Putamen (tissue), 1 donor: ENCODE results near the gene SLC6A11.

Experiments used
- DNase-seq: peaks from one replicate; pipeline ENCODE4 v3.0.0-alpha.2; 2016; ENCODE audit warnings: low spot score

Gene SLC6A11

DNA sequence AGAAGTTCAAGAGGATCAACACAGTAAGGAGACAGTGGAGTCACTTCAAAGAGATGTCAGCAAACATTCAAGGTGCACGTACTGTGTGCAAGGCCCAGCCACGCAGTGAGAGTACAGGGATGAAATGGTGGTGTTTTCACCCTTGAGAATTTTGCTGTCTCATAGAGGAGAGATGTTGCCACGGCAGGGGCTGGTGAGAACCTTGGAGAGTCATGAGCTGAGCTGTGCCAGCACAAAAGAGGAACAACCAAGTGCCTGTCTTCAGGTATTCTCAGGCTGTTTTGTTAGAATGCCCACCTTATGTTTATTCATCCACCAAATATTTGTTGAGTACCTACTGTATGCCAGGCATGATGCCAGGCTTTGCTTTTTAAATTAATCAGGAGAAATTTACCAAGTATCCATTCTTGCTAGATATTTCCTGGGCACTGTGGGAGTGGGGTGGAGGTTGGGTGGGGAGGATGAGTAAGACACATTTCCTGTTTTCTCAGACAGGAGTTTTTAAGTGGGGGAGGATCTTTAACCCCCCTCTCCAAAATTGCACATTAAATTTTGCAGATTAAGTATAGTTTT lies 72.6 kb downstream of the SLC6A11 start:
- DNase-seq, result no peak

DNA sequence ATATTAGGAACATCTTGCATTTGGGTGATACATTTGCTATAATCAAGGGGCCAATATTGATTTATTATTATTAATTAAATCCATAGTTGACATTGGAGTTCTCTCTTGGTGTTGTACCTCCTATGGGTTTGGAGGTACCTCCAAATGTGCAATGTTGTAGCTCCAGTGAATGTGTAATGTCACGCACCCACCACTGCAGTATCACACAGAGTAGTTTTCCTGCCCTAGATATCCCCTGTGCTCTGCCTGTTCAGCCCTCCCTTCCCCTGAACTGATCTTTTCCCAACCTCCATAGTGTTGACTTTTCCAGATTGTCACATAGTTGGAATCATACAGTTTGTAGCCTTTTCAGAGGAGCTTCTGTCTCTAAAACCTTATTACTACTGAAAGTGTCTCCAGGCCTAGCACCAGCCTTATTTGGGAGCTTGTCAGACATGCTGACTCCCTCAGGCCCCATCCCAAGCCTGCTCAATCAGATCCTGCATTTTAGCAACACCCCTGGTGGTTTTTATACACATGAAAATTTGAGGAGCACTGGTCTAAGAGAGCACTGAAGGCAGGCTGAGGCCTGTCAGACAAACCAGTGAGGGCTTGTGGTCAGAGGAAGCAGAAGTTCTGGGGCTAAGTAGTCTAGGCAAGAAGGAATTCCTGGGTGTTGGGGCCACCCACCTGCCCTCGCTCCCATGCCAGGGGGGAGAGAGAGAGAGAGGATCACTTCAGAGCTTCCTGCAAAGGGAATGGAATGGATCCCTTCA lies 73.4 kb downstream of the SLC6A11 start:
- DNase-seq, result no peak

- DNase-seq, result no peak
Observed at GRCh38 chr3:10890665-10891064, 74.6 kb downstream of the SLC6A11 start.

GRCh38 chr3:10892622-10893021 lies 76.6 kb downstream of the SLC6A11 start:
- DNase-seq, result no peak

GRCh38 chr3:10901296-10901945 lies 85.4 kb downstream of the SLC6A11 start:
- peak; percentile 34 for DNase-seq

DNA sequence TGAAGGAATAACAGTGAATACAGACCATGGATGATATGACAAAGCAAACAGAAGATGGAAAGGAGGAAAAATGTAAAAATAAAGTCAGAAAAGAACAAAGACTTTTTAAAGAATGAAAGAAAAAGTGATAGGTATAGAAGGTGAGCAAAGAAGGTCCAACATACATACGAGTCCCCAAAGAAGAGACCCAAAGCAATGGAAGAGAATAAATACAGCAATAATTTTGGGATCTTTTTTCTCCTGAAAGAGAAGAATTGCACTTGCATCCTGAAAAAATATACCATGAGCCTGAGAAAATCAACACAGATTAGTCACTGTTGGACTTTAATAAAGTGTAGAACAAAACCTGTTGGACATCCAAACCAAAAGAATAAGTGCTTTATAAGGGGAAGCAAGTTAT lies 91.2 kb downstream of the SLC6A11 start:
- no peak for DNase-seq

DNA sequence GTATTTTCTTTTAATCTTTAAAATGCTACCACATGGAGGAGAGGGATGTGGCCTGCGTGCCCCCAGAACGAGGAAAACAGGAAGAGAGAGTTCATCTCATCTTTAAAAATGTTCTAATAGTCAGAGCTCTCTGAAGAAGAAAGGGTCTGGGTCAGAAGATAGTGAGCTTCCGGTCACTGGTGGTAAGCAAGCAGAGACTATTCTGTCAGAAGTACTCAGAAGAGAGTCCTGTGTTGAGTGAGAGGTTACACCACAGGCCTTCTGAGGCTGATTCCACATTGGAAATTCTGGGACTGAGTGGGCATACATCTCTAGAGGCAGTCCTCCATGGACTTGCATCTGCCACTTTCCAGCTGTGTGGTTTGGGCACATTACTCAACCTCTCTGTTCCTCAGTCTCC lies 94.3 kb downstream of the SLC6A11 start:
- DNase-seq, result no peak

- DNase-seq, result no peak
Observed at GRCh38 chr3:10911350-10912002, 95.4 kb downstream of the SLC6A11 start.

- no peak for DNase-seq
Observed at GRCh38 chr3:10912786-10913185, 96.8 kb downstream of the SLC6A11 start.

DNA sequence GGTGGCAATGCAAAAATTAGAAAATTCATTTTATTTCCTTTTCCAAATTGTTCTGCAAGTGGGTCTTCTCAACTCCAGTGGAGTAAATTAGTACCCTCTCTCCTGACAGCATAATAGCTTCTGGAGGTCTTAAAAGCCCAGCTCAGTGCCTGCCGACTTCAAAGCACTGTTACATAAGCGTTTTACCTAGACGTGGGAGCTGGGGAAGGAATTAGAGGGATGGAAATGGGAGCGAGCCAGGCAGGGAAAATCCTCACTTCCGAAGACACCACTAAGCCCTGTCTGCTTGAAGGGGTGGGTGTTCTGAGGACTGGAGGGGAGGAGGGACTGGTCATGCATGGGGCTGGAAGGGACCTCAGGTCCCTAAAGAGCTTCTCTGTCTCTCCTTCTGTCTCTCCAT lies 99.3 kb downstream of the SLC6A11 start:
- peak; percentile 13 for DNase-seq

- no peak for DNase-seq
Observed at GRCh38 chr3:10917176-10917575, 101.1 kb downstream of the SLC6A11 start.

- DNase-seq, result no peak
Observed at GRCh38 chr3:10918011-10918410, 102.0 kb downstream of the SLC6A11 start.

GRCh38 chr3:10919636-10920035 lies 103.6 kb downstream of the SLC6A11 start:
- no peak for DNase-seq

- DNase-seq, result no peak
Observed at GRCh38 chr3:10925436-10926255, 109.6 kb downstream of the SLC6A11 start.

- DNase-seq, result no peak
Observed at GRCh38 chr3:10926256-10926810, 110.3 kb downstream of the SLC6A11 start.

DNA sequence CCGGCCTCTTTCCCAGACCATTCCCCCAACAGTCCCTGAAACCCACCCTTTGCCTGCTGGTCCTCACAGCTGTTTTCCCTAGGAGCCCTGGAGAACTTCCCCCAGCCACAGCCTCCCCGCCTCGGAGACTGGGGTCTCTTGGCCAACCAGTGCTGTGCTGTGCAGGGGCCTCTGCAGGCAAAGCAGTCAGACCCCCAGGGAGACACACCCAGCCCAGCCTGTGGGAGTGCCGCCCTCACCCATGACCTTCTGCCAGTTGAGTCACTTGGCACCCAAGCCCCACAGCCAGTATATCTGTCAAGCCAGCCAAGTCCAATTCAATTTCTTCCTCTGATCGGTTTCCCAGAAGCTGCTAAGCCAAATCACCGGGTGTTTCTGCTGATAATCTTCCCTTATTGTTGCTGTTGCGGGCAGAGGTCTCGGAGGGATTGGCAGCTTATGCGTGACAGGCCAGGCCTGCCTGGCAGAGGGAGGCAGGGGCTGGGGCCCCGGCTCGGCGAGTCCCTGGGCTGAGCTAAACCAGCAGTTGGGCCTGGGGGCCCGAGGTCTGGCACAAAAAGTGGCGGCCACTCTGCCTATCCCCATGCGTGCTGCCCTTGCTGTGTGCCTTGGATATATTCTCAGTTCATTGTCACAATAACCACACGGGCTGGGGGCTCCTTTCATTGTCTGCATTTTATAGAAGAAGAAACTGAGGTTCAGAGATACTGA lies 110.9 kb downstream of the SLC6A11 start:
- DNase-seq, result no peak

GRCh38 chr3:10927551-10927950 lies 111.5 kb downstream of the SLC6A11 start:
- DNase-seq, result no peak

GRCh38 chr3:10928407-10928960 lies 112.5 kb downstream of the SLC6A11 start:
- no peak for DNase-seq

DNA sequence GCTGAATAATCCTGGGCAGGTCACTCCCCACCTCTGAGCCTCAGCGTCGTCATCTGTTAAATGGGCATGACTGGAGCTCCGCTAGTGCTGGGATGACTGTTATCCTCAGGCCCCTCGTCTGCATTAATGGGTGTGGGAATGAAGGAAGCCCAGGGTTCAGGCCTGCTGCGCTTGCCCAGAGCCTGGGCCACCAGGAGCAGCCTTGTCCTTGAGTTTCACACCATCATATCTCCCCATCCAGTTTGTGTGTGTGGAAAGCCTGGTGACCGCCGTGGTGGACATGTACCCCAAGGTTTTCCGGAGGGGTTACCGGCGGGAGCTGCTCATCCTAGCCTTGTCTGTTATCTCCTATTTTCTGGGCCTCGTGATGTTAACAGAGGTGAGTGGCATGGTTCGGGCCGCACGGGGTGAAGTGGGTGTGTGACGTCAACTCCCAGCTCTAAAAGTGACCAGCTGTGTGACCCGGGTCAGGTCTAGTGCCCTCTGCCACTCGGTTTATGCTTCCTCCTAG lies 113.0 kb downstream of the SLC6A11 start:
- DNase-seq, result no peak

- no peak for DNase-seq
Observed at GRCh38 chr3:10929978-10930665, 114.1 kb downstream of the SLC6A11 start.
